Sigmoid colon (tissue), 4 donors: ENCODE results near the gene PPP1R12B.

Source experiments
- CTCF ChIP-seq, 4 experiments: fragments of 450-650 bp in 3 of 4; fragments of 200-600 bp in 1 of 4; IDR thresholded peaks; one replicate each; pipeline ENCODE4 v1.5.1; 2016 to 2019; ENCODE audit warnings: antibody characterized with exemption in 4 of 4, mild to moderate bottlenecking in 3 of 4, moderate library complexity in 2 of 4
- EP300 ChIP-seq, 4 donors: sonication (generic); formaldehyde crosslinking; IDR thresholded peaks; one replicate each; pipeline ENCODE4 v1.6.1; 2017; ENCODE audit warnings: antibody characterized with exemption in 4 of 4
- POLR2AphosphoS5 ChIP-seq, 4 donors: sonication (generic); formaldehyde crosslinking; IDR thresholded peaks; one replicate each; pipeline ENCODE4 v1.6.1; 2017; ENCODE audit warnings: antibody characterized with exemption in 4 of 4

GRCh38 chr1:202567738-202568137 lies 219.2 kb downstream of the PPP1R12B start:
- TF ChIP-seq CTCF (IDR thresholded peaks at IDR 0.05) (no peak), EP300 (IDR thresholded peaks at IDR 0.05) (no peak), POLR2AphosphoS5 (IDR thresholded peaks at IDR 0.05) (peak in 1 of 4 donors; percentile 16)
